Measurements from ENCODE around the gene UNC5A.

UNC5A gene

DNA sequence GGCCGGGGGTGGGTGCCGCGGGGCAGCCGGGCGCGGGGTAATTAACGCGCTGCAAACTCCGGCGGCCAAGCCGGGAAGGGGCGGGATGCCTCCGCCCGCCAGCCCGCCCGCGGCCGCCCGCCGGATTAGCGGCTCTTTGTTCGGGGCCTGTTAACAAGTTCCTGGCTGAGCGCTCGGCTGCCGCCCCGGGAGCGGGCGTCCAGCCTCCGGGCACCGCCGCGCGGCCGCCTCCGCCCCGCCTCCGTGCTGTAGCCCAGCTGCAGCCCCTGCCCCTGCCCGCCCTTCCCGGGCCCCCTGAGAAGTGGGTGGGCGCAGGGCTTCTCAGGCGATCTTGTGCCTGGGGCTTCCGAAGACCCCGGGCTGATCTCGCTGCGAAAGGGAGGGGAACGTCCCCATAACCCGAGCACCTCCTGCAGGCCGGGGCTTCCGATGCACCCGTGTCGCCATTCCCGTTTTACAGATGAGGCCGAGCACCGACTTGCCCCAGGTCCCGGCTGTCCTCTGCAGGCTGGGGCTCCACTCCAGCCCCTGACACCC is 7.5 kb downstream of the UNC5A start:
- no peak for TF ChIP-seq ZFX (IDR thresholded peaks at IDR 0.05)
- TF ChIP-seq, protein P1, sequence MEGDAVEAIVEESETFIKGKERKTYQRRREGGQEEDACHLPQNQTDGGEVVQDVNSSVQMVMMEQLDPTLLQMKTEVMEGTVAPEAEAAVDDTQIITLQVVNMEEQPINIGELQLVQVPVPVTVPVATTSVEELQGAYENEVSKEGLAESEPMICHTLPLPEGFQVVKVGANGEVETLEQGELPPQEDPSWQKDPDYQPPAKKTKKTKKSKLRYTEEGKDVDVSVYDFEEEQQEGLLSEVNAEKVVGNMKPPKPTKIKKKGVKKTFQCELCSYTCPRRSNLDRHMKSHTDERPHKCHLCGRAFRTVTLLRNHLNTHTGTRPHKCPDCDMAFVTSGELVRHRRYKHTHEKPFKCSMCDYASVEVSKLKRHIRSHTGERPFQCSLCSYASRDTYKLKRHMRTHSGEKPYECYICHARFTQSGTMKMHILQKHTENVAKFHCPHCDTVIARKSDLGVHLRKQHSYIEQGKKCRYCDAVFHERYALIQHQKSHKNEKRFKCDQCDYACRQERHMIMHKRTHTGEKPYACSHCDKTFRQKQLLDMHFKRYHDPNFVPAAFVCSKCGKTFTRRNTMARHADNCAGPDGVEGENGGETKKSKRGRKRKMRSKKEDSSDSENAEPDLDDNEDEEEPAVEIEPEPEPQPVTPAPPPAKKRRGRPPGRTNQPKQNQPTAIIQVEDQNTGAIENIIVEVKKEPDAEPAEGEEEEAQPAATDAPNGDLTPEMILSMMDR (conservative IDR thresholded peaks at IDR 0.05): no peak; the same call in 1 of the 2 replicates
- no peak overlapping the region for H3K27ac ChIP-seq

DNA sequence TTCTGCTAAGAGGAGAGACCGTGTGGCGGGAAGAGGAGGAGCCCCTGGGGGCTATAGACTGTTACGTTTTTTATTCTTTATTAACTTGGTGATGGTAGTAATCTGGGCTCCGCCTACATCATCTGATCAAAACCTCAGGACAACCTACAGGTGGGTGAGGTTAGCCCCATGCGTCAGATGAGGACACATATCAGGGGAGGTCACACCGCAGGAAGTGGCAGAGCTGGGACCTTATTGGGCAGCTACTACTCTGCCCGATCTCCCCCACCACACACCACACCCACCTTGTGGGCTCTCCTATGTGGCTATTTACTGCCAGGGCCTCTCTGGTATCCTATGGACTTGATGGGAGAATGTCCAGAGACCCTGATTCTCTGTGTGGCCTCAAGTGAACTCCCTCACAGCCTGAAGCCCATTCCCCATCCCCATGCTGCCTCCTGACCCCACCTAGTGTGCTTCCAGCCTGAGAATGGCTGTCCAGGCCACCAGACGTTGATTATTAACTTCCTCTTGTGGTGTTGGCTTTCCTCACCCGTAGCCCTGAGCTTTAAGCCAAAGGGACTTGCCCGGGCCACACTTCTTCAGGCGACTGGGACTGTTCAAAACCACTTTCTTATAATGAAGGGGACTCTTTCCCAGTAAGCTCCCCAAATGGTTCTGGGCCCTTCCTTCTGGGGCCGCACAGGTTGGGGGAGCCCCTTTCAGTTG is 8.2 kb downstream of the UNC5A start:
- H3K27ac ChIP-seq: no peak overlapping the region
- no peak for TF ChIP-seq ZFX (IDR thresholded peaks at IDR 0.05)
- TF ChIP-seq, protein P1 (conservative IDR thresholded peaks at IDR 0.05): no peak

DNA sequence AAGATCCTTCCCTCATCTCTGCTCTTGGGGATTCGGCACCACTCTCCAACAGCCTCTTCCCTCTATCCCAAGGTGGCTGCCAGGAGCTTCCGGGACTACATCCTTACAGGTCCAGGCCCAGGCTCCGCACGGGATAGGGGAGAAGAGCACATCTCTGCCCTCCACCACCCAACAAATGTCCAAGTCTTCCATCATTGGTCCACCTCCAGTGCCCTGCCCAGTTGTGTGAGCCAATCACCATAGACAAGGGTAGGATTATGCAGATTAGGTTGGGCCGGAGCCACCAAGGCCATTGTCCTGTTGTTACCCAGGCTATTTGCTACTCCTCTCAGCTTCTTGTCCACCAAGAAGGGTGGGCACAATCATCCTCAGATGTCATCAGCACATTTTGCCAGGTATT is 9.1 kb downstream of the UNC5A start:
- no peak for TF ChIP-seq ZFX (IDR thresholded peaks at IDR 0.05)
- TF ChIP-seq, protein P1 (conservative IDR thresholded peaks at IDR 0.05): no peak
- no peak overlapping the region for H3K27ac ChIP-seq

DNA sequence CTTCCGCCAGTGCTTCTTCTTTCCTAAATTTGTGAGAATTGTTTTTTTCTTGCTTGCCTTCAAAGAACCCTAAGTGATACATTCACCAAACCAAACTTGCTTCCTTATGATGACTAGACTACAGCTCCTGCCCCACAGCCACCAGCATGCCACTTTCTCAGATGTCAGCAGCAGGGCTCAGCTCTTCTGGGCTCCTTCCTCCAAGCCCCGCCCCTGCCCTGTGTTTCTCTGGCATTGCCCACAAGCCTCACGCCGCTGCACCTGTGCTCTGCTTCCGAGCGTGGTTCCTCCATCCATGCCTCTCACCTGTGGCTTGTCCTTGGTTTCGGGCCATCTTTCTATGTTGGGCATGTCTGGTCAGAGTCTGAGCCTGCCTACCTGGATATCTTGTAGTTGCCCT is 10.6 kb downstream of the UNC5A start:
- TF ChIP-seq, protein P1 (conservative IDR thresholded peaks at IDR 0.05): no peak
- no peak for TF ChIP-seq ZFX (IDR thresholded peaks at IDR 0.05)
- H3K27ac ChIP-seq: no peak overlapping the region

DNA sequence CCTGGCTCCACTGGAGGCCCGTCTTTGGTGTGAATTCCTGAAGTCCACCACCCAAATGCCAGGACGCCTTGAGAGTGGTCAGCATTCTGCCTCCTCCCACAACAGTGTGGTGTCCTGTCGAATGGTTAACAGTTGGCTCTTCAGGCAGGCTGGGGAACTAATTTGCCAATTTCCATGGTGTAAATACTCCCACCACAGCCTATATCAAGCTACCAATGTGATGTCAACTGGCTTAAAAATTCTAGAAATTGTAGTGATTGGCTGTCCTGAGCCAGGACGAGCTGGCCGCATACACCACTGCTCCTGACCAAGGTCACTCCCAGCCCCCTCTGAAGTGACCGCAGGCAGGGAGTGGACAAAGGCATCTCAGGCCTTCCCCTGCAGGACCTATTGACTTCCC is 11.1 kb downstream of the UNC5A start:
- TF ChIP-seq ZFX (IDR thresholded peaks at IDR 0.05): no peak
- TF ChIP-seq, protein P1 (conservative IDR thresholded peaks at IDR 0.05): no peak
- H3K27ac ChIP-seq: no peak overlapping the region

DNA sequence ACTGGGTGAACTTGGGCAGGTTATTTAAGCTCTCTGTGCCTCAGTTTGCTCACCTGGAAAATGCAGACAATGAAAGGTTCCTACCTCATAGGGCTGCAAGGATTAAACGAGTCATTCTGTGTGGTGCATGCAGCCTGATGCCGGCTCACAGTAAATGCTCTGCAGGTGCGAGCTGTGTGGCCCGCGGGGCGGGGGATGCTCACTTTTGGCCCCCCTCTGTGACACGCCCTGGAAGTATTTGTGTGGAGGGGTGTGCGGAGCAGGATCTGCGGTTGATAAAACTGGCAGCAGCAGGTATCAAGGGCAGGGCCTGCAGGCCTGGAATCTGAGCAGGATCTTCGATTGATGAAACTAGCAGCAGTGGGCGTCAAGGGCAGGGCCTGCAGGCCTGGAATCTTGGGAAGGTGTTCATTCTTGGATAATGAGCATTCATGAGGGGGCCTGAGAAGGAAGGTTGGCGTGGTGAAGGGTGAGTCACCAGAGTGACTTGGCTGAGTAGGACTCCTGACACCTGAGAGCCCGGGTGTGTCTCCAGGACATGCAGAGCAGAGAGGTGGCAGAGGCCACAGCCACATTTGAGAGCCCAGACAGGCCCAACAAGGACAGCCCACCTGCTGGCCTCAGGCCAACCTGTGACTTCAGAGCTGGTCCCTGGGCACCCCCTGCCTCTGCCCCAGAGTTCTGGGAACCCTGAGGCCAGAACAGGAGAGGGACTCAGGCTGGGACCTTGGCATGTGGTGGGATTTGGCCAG is 11.9 kb downstream of the UNC5A start:
- no peak overlapping the region for H3K27ac ChIP-seq
- TF ChIP-seq ZFX (IDR thresholded peaks at IDR 0.05): no peak
- TF ChIP-seq, protein P1 (conservative IDR thresholded peaks at IDR 0.05): no peak

All from C4-2B (cell line).